ENCODE results near the gene THUMPD1. TPM values are rescaled to one million over a fixed set of nuclear protein-coding genes. Genes with fewer than 3 reads are reported as not detected.
"Not testable (repeated sequence)": the region's sequence is repeated elsewhere in the genome, so short reads cannot be mapped to it uniquely, and the experiment has no call there.

THUMPD1 gene
- total RNA-seq, 3 donors from 2014 or later (not counting 1 experiment from before 2014, with no cell fraction given), result 86.1 to 92.2 (median 87.1) TPM

GRCh38 chr16:20727181-20727580 is 14.4 kb downstream of the THUMPD1 start:
- intact Hi-C loops (cut with micrococcal nuclease), result no loop called here
- Mint-ChIP-seq H3K4me3 (no peak overlapping the region), H3K27ac (no peak overlapping the region), H3K36me3 (no peaks in the 10 kb centered on the region), H3K9me3 (no peaks in the 10 kb centered on the region), H3K4me1 (no peaks in the 10 kb centered on the region), H3K27me3 (ENCODE audit: low read depth in 2 of 2) (no peaks in the 10 kb centered on the region)
- H3K36me3 ChIP-seq (ENCODE audit: control insufficient read depth, insufficient read depth, low read length), result peaks cover 2% of the 10 kb centered on the region
- H3K4me3 ChIP-seq (ENCODE audit: low read length), result no peak overlapping the region
- no peaks in the 10 kb centered on the region for H3K9me3 ChIP-seq (ENCODE audit: control insufficient read depth, insufficient read depth, low read length)
- DNase-seq (no peak), ATAC-seq (no peak)
- H3K27ac ChIP-seq (ENCODE audit: low read length), result no peak overlapping the region
- H3K4me1 ChIP-seq (ENCODE audit: control insufficient read depth, insufficient read depth, low read length), result no peaks in the 10 kb centered on the region
- H3K27me3 ChIP-seq (ENCODE audit: control insufficient read depth, insufficient read depth, low read length), result no peaks in the 10 kb centered on the region
- TF ChIP-seq CTCF (IDR thresholded peaks at IDR 0.05), result no peak
- WGBS (ENCODE audit: insufficient coverage), result 96% methylated on average over 3 of the region's 3 CpGs

DNA sequence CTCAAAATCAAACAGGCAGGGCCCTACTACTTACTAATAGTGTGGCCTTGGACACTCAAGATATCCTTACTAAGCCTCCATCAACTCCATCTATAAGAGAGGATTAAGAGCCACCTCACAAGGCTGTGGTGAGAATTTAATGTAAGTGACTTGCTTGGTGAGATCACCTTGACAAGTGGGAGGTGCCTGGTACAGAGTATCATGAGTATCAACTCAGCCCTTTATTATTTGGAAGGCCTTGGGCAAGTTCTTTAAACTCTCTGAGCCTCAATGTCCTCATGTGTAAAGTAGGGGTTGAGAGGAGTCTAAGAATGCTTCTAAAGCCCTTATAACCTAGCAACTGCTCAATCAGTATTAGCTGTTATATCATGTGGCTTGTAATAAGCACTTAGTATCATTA is 15.0 kb downstream of the THUMPD1 start:
- no peak overlapping the region for H3K4me3 Mint-ChIP-seq

DNA sequence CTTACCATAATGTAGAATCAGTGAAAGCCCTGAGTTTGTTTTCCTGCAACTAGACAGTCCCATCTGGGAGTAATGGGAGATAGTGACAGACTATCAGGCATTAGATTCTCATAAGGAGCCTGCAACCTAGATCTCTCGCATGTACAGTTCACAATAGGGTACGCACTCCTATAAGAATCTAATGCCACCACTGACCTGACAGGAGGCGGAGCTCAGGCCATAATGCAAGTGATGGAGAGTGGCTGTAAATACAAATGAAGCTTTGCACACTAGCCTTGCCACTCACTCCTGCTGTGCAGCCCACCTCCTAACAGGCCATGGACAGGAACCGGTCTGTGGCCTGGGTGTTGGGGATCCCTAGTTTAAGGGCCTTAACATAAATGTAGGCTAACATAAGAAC is 21.4 kb downstream of the THUMPD1 start:
- no peak for TF ChIP-seq CTCF (IDR thresholded peaks at IDR 0.05)
- H3K4me1 Mint-ChIP-seq, result no peaks in the 10 kb centered on the region
- Histone ChIP-seq H3K9me3 (ENCODE audit: control insufficient read depth, insufficient read depth, low read length) (no peaks in the 10 kb centered on the region), H3K27me3 (ENCODE audit: control insufficient read depth, insufficient read depth, low read length) (no peaks in the 10 kb centered on the region), H3K4me3 (ENCODE audit: low read length) (no peak overlapping the region), H3K4me1 (ENCODE audit: control insufficient read depth, insufficient read depth, low read length) (no peaks in the 10 kb centered on the region), H3K27ac (ENCODE audit: low read length) (no peak overlapping the region), H3K36me3 (ENCODE audit: control insufficient read depth, insufficient read depth, low read length) (no peaks in the 10 kb centered on the region)
- intact Hi-C loops (cut with micrococcal nuclease), result no loop called here
- no peaks in the 10 kb centered on the region for H3K27me3 Mint-ChIP-seq (ENCODE audit: low read depth in 2 of 2)
- no peaks in the 10 kb centered on the region for H3K9me3 Mint-ChIP-seq
- no peaks in the 10 kb centered on the region for H3K36me3 Mint-ChIP-seq
- H3K27ac Mint-ChIP-seq, result no peak overlapping the region
- WGBS (ENCODE audit: insufficient coverage), result 94% methylated on average over 3 of the region's 4 CpGs
- DNase-seq (no peak), ATAC-seq (no peak)
- H3K4me3 Mint-ChIP-seq, result no peak overlapping the region

More for the DNA sequence above, 15.0 kb downstream of the THUMPD1 start:
- no peak for ATAC-seq
- Mint-ChIP-seq H3K36me3 (no peaks in the 10 kb centered on the region), H3K27me3 (ENCODE audit: low read depth in 2 of 2) (no peaks in the 10 kb centered on the region), H3K4me1 (no peaks in the 10 kb centered on the region), H3K27ac (no peak overlapping the region), H3K9me3 (no peaks in the 10 kb centered on the region)
- no peaks in the 10 kb centered on the region for H3K9me3 ChIP-seq (ENCODE audit: control insufficient read depth, insufficient read depth, low read length)
- H3K4me1 ChIP-seq (ENCODE audit: control insufficient read depth, insufficient read depth, low read length), result no peaks in the 10 kb centered on the region
- no peak for TF ChIP-seq CTCF (IDR thresholded peaks at IDR 0.05)
- peaks cover 2% of the 10 kb centered on the region for H3K36me3 ChIP-seq (ENCODE audit: control insufficient read depth, insufficient read depth, low read length)
- H3K4me3 ChIP-seq (ENCODE audit: low read length), result no peak overlapping the region
- H3K27ac ChIP-seq (ENCODE audit: low read length), result no peak overlapping the region
- no peaks in the 10 kb centered on the region for H3K27me3 ChIP-seq (ENCODE audit: control insufficient read depth, insufficient read depth, low read length)
- intact Hi-C loops (cut with micrococcal nuclease), result no loop called here
- DNase-seq, result no peak

- H3K27me3 ChIP-seq (ENCODE audit: control insufficient read depth, insufficient read depth, low read length); H3K9me3 ChIP-seq (ENCODE audit: control insufficient read depth, insufficient read depth, low read length); DNase-seq; H3K27me3 Mint-ChIP-seq (ENCODE audit: low read depth in 2 of 2); H3K4me1 ChIP-seq (ENCODE audit: control insufficient read depth, insufficient read depth, low read length); H3K4me3 ChIP-seq (ENCODE audit: low read length); intact Hi-C loops (cut with micrococcal nuclease); H3K27ac Mint-ChIP-seq; H3K36me3 ChIP-seq (ENCODE audit: control insufficient read depth, insufficient read depth, low read length); ATAC-seq; H3K27ac ChIP-seq (ENCODE audit: low read length); H3K4me3 Mint-ChIP-seq; H3K9me3 Mint-ChIP-seq; H3K36me3 Mint-ChIP-seq; H3K4me1 Mint-ChIP-seq: not testable (repeated sequence)
These were observed 23.9 kb downstream of the THUMPD1 start for GRCh38 chr16:20717718-20718117.

Measured in natural killer cell (primary cell).